ENCODE measurements around the gene RARS1.

- TF ChIP-seq CTCF (IDR thresholded peaks at IDR 0.05; ENCODE audit: control extremely low read depth in 1 of 3, insufficient read depth in 1 of 3, low read depth in 1 of 3, low read length in 3 of 3): no peak
- no peak for TF ChIP-seq TAF1 (IDR thresholded peaks at IDR 0.05; ENCODE audit: low read depth, low read length)
- no peak for TF ChIP-seq MAFK (IDR thresholded peaks at IDR 0.05; ENCODE audit: low read depth, low read length)
- no peak for TF ChIP-seq GABPA (IDR thresholded peaks at IDR 0.05; ENCODE audit: borderline replicate concordance, insufficient read depth, low read length)
- TF ChIP-seq HDAC2 (IDR thresholded peaks at IDR 0.05; ENCODE audit: borderline replicate concordance in 1 of 2, low read depth in 2 of 2, low read length in 2 of 2): no peak
Measured at GRCh38 chr5:168529374-168530234, 43.3 kb downstream of the RARS1 start.
